ENCODE results near the gene PHKG2.

Gene PHKG2

GRCh38 chr16:30747331-30747730, 894 bp upstream of the PHKG2 start:
- TF ChIP-seq, protein P1, sequence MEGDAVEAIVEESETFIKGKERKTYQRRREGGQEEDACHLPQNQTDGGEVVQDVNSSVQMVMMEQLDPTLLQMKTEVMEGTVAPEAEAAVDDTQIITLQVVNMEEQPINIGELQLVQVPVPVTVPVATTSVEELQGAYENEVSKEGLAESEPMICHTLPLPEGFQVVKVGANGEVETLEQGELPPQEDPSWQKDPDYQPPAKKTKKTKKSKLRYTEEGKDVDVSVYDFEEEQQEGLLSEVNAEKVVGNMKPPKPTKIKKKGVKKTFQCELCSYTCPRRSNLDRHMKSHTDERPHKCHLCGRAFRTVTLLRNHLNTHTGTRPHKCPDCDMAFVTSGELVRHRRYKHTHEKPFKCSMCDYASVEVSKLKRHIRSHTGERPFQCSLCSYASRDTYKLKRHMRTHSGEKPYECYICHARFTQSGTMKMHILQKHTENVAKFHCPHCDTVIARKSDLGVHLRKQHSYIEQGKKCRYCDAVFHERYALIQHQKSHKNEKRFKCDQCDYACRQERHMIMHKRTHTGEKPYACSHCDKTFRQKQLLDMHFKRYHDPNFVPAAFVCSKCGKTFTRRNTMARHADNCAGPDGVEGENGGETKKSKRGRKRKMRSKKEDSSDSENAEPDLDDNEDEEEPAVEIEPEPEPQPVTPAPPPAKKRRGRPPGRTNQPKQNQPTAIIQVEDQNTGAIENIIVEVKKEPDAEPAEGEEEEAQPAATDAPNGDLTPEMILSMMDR (IDR thresholded peaks at IDR 0.05; ENCODE audit: low read depth, low read length, missing control alignments), result no peak
- H3K4me3 ChIP-seq (ENCODE audit: low read depth, low read length), result peak overlapping the region; percentile 49
- no peak for DNase-seq (ENCODE audit: low read depth)

DNA sequence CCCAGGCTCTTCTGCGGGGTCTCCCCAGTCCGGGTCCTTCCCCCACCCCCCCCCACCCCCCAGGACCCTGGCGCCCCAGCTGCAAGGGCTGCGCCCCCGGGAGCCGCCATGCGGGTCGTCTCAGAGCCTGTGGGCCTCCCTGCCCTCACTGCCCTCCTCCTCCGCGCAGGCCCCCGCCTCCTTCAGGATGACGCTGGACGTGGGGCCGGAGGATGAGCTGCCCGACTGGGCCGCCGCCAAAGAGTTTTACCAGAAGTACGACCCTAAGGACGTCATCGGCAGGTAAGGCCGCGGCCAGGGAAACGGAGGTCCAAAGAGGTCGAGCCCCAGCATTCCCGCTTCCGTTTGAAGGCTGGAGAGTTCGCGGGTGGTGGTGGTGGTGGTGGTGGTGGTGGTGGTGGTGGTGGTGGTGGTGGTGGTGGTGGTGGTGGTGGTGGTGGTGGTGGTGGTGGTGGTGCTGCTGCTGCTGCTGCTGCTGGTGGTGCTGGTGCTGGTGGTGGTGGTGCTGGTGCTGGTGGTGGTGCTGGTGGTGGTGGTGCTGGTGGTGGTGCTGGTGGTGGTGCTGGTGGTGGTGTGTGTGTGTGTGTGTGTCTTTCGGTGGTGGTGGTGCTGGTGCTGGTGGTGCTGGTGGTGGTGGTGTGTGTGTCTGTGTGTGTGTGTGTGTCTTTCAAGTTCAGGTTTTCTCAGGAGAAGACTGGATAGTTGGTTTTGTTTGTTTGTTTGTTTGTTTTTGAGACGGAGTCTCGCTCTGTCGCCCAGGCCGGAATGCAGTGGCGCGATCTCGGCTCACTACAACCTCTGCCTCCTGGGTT, 615 bp downstream of the PHKG2 start:
- TF ChIP-seq, protein P1 (IDR thresholded peaks at IDR 0.05; ENCODE audit: low read depth, low read length, missing control alignments), result no peak
- no peak for DNase-seq (ENCODE audit: low read depth)
- H3K4me3 ChIP-seq (ENCODE audit: low read depth, low read length), result peak overlapping the region; percentile 78

- no peak for DNase-seq (ENCODE audit: low read depth)
- TF ChIP-seq, protein P1 (IDR thresholded peaks at IDR 0.05; ENCODE audit: low read depth, low read length, missing control alignments), result no peak
- no peak overlapping the region for H3K4me3 ChIP-seq (ENCODE audit: low read depth, low read length)
Observed at GRCh38 chr16:30750201-30750600, 2.0 kb downstream of the PHKG2 start.

DNA sequence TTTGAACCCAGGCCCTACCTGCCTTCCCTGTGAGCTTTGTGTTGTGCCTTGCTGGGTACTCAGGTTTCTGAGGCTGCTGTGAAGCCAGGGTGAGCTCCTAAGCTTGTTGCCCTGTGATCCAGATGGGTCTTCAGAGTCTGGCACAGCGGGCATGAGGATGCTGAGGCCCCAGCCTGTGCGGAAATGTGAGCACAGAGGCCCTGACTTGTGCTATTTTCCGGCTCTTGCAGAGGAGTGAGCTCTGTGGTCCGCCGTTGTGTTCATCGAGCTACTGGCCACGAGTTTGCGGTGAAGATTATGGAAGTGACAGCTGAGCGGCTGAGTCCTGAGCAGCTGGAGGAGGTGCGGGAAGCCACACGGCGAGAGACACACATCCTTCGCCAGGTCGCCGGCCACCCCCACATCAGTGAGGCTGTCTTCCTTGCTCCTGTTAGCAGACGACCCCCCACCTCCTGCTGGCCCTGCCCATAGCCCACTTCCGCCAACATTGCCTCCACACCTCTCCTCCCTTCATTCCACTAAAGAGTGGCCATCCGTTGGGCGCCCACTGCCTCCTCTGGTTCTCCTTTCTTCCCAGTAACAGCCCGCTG, 2.7 kb downstream of the PHKG2 start:
- H3K4me3 ChIP-seq (ENCODE audit: low read depth, low read length), result no peak overlapping the region
- TF ChIP-seq, protein P1 (IDR thresholded peaks at IDR 0.05; ENCODE audit: low read depth, low read length, missing control alignments), result no peak
- DNase-seq (ENCODE audit: low read depth), result no peak

DNA sequence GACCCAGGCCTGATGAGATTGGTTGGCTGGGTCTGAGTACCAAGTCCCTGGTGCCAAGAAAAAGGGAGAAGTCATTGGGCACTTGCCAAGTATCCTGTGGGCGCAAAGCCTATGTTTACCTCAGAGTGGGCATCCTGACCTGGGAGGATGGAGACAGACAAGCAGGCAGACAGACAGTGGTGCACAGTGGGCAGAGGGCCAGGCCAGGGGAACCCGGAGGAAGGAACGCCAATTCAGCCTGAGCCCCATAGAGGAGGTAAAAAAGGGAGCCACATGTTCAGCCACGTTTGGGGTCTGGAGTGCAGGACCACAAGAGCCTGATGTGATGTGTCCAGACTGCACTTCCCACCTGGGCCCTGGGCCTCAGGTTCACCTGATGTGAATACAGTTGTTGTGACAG, 5.4 kb downstream of the PHKG2 start:
- TF ChIP-seq, protein P1 (IDR thresholded peaks at IDR 0.05; ENCODE audit: low read depth, low read length, missing control alignments), result no peak
- DNase-seq (ENCODE audit: low read depth), result no peak
- no peak overlapping the region for H3K4me3 ChIP-seq (ENCODE audit: low read depth, low read length)

DNA sequence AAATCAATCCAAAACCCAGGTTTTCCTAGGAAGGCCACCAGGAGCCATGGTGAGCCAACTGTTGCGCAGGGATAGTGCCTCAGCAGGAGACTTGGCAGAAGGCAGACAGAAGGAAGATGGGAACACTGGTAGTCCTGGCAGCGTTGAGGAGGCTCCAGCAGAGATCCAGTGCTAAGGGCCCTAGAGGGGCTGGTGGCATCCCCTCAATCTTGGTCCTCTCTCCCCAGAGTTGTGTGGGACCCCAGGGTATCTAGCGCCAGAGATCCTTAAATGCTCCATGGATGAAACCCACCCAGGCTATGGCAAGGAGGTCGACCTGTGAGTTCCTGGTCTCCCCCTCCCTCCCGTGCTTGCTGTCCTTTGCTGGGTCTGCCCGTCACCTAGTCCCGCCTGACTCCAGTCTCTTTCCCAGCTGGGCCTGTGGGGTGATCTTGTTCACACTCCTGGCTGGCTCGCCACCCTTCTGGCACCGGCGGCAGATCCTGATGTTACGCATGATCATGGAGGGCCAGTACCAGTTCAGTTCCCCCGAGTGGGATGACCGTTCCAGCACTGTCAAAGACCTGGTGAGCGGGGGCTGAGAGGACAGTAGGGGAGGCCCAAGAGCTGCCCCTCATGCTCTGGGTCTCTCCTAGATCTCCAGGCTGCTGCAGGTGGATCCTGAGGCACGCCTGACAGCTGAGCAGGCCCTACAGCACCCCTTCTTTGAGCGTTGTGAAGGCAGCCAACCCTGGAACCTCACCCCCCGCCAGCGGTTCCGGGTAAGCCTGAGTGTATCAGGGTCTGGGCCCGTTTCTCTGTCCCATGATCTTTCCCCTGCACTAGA, 7.9 kb downstream of the PHKG2 start:
- no peak for DNase-seq (ENCODE audit: low read depth)
- TF ChIP-seq, protein P1 (IDR thresholded peaks at IDR 0.05; ENCODE audit: low read depth, low read length, missing control alignments), result no peak
- no peak overlapping the region for H3K4me3 ChIP-seq (ENCODE audit: low read depth, low read length)
